Activated T-cell treated with anti-CD3 and anti-CD28 coated beads for 4 hours (primary cell): ENCODE results near the gene GDF7.

Experiments
- DNase-seq: peaks from one replicate; pipeline ENCODE4 v3.0.0-alpha.2; 2020

The GDF7 gene

DNA sequence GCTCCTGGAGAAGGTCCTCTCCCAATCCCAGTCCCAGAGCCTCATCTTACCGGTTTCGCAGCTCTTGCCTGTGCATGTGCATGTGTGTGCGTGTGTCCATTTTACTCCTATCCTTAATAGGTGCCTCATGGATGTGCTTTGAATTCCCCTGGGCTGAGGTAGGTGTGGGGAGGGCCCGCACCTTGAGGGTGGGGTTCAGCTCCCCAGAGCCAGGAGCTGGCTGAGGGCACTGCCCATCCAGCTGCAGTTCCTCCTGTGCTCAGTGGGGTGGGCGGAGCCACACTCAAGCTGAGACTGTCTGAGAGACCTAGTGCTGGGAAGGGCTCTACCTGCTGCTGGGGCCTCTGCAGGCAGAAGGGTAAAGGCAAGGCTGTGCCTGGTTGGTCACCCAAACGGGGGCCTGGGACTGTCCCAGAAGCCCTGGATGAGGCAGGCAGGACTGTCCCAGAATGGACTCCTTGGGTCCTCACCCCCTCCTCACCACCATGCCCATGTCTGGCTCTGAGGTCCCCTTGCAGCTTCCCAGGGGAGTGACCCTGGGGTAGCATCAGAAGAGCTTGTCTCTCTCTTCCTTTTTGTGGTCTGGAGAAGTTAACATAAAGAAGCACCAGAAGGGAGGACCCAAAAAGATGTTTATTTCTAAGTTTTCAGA lies 8.9 kb downstream of the GDF7 start:
- DNase-seq: no peak

DNA sequence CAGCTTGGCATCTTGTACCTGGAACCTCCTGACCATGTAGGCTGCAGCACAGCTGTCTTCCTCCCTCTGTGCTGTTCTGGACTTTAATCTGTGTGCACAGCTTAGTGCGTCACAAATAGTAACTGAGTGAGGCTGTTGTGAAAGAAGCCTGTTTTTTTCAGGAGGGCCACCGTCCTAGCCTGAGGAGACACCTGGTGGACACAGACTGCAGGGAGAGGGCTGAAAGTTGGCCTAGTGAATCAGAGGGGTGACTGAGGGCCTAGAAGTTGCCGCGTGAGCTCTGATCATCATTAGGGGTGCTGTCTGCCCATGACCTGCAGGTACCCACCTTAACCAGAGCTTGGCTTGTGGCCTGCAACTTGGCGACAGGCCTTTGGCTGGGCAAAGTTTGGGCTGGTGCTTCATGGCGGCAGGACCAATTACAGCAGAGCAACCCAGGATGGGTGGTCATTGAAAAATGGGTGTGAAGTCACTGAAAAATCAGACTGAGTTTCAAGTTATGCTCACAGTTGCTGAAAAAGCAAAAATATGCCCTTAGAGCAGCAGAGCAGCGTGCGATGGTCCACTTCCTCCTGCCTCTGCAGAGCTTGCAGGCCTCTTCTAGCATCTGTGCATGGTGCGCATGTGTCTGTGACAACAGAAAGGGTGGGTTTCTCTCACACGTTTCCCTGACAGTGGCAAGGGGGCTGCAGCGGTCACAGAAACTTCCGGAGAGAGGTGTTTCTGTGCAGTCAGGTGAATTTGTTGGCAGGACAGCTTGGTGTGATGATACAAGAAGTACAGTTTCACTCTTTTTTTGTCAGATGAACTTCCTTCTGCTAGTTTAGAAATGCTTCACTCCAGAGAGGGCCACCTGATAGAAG lies 9.6 kb downstream of the GDF7 start:
- no peak for DNase-seq

DNA sequence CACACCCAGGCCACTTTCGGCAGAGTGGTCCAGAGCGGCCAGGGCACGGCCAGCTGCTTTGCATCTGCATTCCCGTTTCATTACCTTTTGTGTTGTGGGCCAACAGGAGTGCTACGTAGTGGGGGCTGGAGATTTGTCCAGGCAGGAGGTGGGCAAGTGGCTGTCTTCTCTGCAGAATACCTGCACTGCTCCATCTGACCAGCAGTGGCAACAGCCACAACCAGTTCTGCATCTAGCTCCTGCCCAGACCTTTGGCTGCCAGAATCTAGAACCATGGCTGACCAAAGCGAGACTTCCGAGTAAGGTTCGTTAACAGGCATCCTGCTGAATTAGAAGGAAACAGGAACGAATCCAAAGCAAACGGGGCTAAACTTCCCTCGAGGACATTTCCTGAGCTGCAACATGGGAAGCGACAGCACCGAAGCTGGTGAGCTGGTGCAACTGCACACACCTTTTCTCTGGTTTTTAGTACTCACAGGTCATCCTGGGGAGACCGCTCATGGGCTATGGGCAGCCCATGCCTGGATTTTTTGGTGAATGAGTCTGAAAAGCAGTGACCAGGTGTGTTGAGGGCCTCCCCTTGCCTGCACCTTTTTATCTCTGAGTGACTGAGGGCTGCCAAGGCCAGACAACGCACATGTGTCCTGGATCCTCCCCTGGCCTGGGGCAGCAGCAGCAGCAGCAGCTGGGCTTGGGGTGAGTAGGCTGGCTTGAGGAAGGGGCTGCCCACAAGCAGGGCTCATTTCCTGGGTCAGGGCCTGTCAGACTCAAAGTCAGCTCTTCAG lies 10.5 kb downstream of the GDF7 start:
- DNase-seq: no peak

GRCh38 chr2:20678086-20678395 lies 11.1 kb downstream of the GDF7 start:
- DNase-seq: no peak

- no peak for DNase-seq
These were observed 11.8 kb downstream of the GDF7 start for GRCh38 chr2:20678780-20679179.

GRCh38 chr2:20680744-20681375 lies 13.9 kb downstream of the GDF7 start:
- no peak for DNase-seq

- DNase-seq: no peak
These were observed 15.4 kb downstream of the GDF7 start for GRCh38 chr2:20682167-20682920.

- no peak for DNase-seq
These were observed 17.7 kb downstream of the GDF7 start for GRCh38 chr2:20684581-20685063.

- DNase-seq: no peak
These were observed 20.4 kb downstream of the GDF7 start for GRCh38 chr2:20687260-20687832.

GRCh38 chr2:20689428-20690264 lies 22.7 kb downstream of the GDF7 start:
- no peak for DNase-seq

DNA sequence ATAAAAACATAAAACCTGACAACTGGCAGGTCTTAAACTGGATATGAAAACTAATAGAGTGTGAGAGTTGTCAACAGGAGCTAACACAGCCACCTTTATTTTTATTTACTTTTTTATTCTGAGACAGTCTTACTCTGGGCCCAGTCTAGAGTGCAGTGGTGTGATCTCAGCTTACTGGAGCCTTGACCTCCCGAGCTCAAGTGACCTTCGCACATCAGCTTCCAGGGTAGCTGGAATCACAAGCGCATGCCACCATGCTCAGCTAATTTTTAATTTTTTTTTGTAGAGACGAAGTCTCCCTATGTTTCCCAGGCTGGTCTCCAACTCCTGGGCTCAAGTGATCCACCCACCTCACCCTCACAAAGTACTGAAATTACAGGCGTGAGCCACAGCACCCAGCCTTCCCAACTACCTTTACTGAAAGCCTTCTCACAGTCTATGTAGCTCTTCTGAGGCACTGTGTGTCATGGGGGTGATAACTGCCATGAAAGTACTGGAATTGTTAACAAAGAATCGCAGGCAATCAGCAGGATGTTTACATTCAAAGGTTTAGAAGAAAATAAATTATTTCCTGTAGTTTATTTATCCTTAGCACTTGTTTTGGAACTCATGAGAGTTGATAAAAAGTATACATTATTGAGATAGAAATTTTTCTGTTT lies 24.3 kb downstream of the GDF7 start:
- DNase-seq: no peak

- no peak for DNase-seq
These were observed 25.1 kb downstream of the GDF7 start for GRCh38 chr2:20692081-20692480.

DNA sequence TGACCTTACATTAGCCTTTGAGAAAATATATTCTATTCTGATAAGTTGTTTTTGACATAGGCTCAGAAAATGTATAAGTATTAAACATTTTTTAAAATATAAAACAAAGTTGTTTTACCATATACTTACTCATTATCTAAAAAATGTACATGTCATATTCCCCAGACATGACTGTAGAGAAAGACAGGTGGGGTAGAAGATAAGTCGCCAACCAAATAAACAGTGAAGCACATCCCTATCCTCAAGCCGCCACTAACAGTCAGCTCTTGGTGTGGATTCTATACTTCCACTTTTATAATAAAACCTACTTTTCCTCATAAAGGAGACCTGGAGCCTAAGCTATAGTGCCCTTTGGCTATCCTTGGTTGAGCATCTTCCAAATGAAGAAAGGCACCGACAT lies 26.4 kb downstream of the GDF7 start:
- DNase-seq: no peak

DNA sequence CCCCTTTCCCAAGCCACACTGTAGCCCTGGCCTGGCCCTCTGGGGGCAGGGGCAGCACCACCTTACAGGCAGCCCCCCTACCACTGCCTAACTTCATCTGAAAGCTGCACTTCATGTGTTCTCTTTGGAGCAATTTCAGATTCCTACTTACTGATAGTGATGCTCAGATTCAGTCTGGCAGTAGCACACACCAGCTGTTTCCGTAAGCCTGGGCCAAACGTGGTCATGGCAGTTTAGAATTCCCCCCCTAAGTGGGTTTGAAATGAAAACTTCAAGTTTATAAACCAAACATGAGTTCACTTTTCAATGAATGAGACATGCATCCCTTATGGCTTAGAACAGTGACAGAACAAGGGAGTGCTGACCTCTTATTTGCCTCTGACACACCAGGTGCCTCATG lies 29.4 kb downstream of the GDF7 start:
- no peak for DNase-seq

GRCh38 chr2:20697322-20697934 lies 30.5 kb downstream of the GDF7 start:
- DNase-seq: no peak

DNA sequence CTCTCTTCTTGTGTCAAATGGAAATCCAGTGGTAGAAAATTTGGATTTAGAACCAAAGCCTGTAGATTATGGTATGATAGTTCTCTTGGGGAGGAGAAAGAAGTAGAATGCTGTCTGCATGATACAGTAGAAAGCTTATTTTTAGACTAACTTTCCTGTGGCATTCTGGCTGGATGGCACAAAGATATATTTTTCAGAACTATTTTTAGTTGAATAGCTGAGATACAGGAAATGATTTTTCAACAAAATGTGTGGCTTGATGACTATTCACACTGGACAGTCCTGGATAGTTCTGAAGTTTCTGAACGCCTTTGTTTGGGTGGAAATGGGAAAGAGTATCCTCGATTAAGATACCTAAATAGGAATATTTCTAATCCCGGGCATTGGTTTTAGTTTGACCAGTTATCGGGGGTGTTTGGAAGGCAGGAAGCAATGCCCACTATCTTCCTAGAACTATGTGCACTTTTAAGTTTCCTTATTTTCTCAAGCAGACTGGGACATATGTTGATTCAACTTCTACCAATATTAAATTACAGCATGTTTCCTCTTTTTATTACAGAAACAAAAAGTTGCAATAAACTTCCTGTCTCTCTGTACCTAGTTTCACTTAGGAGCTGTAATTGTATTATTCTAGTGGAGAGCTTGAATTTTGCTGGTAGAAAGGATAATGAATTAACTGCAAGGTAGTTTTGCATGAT lies 32.1 kb downstream of the GDF7 start:
- DNase-seq: no peak

DNA sequence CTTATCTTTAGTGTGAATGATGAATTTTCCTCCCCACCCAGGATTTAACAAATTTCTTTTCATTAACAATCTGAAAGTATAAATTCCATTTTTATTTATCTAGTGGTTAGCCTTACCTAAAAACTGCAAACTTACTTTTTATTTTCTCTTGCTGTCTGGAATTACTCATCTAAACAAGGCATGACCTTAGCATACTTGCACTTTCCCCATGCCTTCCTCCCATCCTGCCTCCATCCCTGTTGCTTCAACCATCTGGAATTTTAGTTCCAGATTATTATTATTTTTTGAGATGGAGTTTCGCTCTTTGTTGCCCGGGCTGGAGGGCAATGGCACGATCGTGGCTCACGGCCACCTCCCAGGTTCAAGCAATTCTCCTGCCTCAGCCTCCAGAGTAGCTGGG lies 35.6 kb downstream of the GDF7 start:
- DNase-seq: no peak

GRCh38 chr2:20704886-20705285 lies 37.9 kb downstream of the GDF7 start:
- DNase-seq: no peak

DNA sequence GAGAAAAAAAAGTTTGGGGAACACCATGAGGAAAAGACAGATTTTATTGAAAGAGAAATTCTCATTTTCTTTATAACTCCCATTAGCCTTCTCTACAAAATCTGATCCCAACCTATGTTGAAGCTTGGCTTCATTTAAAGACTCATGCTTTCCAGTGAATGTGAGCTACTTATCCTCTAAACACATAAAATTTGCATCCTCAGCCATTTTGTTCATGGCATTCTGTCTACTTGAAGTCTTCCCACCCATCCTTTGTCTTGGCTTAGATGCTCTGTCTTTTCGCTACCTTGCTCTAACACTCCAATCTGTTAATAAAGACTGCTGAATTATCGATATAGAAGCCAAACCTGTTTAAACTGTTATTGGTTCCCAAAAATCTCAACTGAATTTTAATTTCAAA lies 39.3 kb downstream of the GDF7 start:
- DNase-seq: no peak

DNA sequence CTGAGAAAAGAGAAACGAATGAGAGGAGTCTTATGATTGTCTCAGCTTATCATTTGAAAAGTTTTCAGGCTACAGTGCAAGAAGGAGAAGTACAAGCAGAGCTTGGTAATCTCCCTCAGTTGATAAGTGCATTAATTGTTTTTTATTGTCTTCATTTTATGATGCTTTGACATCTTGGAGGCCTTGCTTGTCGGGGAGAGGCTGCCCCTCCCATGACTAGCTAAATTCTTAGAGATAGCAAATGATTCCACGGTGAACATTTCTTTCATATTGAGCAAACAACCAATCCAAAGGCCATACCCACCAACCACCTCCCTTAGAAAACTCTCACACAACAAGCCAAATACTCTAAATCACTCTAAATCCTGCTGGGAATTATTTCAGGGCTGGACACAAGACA lies 39.8 kb downstream of the GDF7 start:
- DNase-seq: no peak
